GM18502 (cell line): ENCODE measurements around the gene LRRTM3.

ENCODE experiments used
- ATAC-seq: cut with Tn5 transposase; IDR thresholded peaks from one replicate; pipeline ENCODE4 v1.9.1; 2021; ENCODE audit warnings: mild to moderate bottlenecking; ENCODE audit not compliant: unreplicated experiment, poor library complexity

Gene LRRTM3

DNA sequence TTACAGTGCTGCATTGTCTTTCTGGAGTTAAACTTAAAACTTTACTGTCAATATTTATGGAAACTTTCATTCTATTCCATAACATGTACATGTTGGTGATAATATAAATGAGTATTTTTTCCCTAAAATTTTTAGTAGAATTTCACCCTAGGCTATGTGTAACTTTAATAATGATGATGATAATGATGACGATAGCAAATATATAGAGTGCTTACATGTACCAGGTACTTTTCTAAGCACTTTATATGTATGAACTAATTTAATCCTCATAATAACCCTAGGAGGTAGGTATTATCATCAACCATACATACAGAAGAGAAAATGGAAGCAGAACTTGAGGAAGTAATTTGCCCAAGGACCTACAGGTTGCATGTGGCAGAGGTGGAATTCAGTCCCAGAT lies 85.6 kb downstream of the LRRTM3 start:
- no peak for ATAC-seq

DNA sequence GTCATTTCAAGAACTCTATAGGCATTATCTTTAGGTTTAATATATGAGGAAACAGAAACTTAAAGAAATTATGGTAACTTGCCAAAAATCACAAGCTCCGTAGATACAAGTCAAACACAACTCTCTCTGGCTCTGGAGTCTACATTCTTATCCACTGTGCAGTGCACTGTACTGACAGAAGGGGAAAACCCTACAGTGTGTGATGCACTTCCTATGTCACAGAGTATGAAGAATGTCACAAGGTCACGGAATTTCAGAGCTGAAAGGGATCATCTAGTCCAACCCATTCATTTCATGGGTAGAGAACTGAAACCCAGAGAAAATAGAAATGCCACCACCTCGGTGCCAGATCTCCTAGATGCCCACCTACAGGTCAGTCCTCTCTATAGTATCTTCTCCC lies 86.1 kb downstream of the LRRTM3 start:
- ATAC-seq, result no peak

DNA sequence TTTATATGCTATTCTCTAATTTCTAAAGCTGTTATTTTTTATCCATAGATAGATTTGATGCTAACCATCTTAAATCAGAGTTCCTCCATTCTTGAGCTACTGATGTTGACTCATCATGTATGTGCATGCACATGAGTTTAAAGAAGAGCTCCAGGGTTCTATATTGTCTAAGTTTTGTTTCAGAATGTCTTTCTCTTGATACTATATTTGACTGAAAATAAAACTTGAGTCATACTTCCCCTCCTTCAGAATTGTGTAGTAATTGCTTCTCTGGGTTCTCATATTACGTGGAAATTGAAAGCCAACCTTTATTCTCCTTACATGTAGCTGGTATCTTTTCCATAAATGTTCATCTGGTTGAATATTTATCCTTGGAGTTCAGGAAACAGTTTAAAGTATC lies 89.4 kb downstream of the LRRTM3 start:
- ATAC-seq, result peak; percentile 55

DNA sequence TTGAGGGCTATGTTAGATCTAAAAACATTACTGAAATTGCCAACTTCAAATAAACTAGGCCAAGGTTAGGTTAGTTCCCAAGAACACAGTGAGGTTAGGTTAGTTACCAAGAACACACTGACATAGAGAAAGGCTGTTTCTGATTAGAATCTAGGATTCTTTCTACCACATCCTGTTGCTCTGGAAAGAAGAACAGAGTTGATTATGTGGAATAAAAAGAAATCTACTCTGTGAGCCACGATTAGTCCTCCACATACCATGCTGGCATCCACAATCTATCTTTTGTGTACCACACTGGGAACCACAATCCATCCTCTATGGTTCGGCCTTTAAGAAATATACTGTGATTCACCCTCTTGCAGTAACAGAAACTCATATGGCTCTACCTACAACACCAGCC lies 91.4 kb downstream of the LRRTM3 start:
- no peak for ATAC-seq

DNA sequence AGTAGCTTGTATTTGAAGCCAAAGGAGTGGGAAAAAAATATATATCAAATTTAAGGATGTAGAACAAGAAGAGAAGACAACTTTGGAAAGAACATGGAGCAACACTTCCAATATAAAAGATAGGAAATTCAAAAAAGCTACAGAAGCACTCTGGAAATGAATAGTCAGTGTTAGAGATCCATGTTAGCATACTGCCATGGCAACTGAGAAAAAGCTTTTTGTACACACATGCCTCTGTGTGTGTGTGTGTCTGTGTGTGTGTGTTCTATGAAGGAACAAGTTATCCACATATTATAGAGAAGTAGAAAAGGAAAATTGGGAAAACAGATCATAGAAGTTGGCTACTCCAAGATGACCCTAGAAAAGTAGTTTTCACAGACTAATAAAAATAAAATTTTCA lies 96.3 kb downstream of the LRRTM3 start:
- ATAC-seq, result no peak

DNA sequence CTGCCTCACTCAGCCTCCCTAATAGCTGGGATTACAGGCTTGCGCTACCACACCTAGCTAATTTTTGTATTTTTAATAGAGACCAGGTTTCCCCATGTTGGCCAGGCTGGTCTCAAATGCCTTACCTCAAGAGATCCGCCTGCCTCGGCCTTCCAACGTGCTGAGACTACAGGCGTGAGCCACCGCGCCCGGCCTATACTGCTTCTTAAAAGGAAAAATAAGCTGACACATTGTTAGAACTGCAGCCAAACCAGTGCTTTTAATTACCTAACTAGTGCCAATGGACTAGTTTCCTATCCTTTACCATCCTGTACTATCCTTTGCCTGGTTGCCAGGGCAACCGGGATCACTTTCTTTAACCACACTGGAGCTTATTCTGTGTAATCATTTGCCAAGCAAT lies 108.0 kb downstream of the LRRTM3 start:
- no peak for ATAC-seq

DNA sequence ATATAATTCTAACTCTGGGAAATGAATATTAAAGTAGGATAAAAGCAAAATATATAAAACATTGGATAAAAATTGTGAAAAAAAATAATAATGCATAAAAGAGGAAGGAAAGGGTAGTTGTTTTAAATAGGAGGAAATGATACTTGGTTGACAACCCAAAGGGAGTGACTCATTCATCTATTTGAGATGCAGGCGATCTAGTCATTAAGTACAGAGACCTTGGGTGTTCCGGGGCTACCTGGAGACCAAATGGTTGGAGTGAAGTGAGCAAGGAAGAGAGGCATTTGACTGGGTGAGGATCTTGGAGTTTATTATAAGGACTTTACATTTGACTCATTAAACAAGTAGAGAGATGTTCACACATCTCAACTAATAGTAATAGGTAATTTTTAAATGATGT lies 111.0 kb downstream of the LRRTM3 start:
- no peak for ATAC-seq

DNA sequence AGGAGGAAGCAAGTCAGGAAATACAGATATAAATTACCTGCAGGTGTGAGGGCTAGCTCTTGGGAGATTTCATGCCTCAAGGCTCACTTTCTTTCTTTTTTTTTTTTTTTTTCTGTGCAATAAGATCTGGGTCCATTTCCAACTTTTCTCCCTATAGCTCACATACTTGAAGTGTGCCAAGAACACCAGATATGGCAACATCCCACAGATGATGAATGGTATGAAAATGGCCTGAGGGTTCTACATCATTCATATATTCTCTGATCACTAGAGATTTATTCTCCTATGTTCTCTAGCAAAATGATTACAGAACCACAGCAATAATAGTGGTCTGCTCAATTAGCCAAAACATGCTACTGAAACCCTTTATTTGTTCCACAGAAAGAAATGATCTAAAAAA lies 117.2 kb downstream of the LRRTM3 start:
- ATAC-seq, result no peak

DNA sequence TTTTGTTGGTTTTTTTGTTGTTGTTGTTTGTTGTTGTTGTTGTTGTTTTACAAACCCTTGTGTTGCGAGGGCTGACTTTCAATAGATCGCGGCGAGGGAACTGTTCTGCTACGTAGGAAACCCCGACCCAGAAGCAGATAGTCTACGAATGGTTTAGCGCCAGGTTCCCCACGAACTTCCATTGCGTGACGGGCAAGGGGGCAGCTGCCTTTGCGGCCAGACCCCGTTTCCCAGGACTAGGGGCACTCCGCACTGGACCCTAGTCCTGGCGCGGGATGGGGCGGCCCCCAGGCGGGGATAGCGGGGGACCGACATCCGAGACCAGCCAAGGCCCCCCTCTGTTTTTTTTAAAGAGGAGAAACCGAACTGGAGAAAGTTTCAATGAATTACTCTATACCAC lies 119.6 kb downstream of the LRRTM3 start:
- no peak for ATAC-seq

DNA sequence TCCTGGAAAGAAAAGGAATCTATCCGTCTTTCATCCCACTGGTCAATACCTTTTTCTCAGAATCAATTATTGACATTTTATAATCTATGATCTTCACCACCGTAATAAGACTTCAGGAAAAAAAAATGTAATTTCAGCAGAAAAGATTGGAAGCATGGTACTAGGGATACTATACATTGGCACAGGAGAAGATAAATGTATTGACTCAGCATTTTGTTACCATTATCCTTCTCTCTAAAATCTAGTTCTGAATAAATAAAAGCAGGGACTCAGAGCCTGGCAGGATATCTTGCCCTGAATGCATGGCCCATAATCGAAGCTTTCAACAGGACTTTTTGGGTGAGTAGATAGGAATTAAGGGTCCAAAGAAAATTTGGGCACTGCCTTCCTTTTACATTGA lies 120.7 kb downstream of the LRRTM3 start:
- ATAC-seq, result no peak

DNA sequence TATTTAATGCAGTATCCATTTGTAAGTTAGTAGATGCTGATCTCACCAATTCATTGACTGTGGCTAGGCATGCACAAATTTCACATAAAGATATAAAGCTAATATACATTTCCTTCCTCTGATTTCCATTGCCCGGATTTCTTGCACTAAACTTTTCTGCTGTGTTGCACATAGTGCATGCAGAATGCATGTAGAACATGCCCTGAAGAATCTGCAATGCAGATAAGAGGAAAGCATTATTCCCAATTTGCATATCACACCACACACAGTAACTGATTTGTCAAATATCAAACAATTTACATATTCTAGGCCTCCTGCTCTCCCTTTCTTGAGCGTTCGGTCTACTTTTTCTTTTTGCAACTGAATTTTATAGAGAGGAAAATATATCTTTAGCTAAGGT lies 124.2 kb downstream of the LRRTM3 start:
- ATAC-seq, result no peak

DNA sequence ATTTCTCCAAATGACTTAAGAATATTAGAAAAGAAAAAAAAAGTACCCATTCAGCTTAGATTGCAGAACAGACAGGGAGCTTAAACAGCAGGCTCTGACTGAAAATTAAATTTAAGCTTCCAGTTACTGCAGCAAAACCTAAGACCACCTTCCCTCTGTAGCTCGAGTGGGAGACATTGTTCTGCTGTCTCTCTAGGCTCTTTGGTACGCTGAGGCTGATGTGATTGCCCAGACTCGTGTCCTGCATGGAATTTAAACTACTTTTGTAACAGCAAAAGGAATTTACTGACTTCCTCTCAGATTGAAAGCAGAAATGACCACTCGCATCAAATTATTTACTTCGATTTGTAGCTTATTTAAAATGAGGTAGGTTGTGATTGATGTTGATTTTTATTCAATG lies 124.6 kb downstream of the LRRTM3 start:
- ATAC-seq, result no peak

DNA sequence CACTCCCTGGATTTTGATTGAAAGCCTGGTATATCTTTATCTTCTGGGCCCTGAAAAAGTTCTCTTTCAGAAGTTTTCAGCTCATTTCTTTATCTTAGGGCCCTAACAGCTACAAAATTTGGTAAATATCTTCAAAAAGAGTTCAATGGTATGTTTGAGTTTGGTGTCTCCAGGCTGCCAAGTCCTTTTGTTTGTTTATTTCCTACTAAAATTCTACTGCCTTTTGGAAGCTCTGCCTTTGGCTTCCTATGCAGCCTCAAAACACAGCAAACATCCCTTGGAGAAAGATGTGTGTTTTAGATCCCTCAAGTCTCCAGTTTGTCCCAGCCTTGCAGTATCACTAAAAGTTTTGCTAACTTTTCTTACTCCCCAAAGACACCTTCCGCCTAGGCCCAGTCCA lies 146.8 kb downstream of the LRRTM3 start:
- no peak for ATAC-seq

DNA sequence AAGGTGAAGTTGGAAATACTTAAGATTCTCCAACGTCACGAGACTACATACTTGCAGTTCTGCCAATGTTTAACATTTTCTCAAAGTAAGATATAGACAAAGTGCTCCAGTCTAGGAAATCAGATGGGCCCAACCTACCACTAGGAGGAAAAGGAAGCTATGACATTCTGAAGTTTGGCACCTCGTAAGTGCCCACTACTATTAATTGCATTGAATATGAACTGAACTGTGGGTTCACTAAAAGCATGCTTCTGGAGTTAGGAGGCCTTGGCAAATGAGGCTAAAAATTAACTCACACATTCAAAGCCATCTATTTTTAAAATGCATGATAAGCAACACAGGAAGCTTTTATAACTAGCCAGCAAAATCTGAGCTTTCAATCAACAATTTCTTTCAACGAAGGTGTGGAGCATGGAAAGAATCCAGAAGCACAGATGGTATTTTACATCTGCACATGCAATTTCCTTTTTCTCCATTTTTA lies 149.7 kb downstream of the LRRTM3 start:
- ATAC-seq, result no peak

DNA sequence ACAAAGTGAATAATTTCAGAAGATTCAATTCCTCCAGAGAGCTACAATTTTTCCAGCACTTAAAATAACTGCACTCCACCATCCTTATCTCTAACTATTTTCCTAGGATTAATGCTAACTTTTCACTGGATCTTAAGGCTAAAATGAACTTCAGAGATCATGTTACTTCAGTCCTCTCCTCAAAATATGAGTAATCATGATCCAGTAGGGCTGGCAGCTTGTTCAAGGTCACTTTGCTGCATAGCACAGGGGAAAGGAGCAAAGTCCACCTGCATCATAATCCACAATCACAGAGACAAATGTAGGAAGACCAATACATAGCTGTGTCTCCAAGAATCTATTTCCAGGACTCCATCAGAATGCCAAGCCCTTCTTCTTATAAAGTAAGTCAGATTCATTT lies 150.3 kb downstream of the LRRTM3 start:
- ATAC-seq, result no peak

DNA sequence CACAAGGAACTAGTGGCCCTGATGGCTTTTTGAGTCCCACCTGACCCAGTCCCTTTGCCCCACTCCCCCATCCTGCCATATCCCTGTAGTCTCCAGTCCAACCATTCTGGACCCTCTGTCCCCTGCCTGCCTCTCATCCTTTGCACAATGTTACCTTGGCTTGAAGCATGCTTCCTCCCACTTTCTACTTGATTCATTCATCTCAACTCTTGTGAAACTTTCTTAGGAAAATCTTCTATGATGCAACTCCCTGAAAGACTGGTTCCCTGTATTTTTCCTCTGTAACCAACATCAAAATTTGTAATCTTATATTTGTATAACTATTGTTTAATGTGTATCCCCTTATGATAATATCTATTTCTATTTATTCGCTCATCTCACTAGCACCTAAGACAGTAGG lies 151.5 kb downstream of the LRRTM3 start:
- ATAC-seq, result no peak

DNA sequence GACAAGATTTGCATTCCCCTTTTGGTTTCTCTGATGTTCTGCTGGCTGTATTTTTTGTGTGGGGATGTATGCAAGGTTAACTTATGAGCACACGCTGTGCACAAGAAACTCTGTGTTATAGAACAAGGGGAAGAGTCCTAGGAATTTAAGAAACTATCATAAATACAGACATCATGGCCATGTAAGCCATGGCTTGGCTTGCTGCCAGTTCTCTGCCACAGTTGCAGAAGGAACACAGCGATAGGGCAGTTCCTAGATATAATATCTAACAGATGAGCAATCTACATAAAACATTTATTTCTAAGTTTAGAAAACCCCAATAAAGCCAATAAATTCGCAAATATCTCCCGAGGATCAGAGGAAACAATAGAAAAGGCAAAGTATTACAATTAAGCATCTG lies 153.3 kb downstream of the LRRTM3 start:
- no peak for ATAC-seq

DNA sequence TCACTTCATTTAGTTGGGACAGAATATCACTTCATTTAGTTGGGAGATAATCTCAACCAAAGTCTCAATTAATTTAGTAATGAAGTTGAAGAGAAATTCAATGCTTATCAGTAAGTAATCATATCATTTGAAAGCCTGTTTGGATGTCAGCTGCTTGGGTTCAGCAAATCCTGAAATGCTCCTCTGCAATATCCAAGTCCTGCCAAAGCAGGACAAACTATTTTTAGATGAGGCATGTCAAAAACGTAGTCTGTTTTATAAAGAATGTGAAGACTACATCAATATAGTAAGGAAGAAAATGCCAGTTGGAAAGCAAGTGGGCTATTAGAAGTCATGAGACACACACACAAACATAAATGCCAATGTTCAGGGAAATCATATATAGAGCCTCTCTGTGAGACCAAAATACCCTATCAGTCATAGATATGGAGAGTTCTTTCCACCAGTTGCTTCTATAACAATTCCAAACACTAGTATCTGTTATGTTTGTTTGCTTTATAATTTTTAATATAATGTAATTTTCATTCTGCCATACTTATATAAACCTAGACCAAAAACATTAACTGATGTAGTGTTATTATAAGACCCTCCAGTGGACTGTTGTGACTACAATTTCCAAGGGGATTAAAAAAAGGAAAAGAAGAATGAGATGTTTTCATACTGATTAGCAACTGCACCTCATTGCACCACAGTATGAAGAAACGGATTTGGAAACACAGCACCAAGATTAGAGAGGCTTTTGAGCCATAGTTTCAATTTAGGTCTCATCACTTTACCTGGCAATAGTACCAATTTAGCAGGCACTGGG lies 160.7 kb downstream of the LRRTM3 start:
- ATAC-seq, result no peak

DNA sequence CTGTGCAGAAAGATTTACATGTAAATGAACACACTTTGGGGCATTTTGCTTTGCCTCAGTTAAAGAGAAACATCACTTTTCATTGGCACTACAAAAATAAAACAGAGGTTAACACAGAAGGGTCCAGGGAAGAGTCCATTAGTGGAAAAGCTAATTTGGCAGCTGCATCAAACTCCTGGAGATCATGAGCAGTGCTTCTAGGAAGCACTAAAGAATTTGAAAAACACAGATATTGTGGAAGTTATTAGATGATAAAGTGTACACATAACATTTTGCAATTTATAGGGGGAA lies 161.2 kb downstream of the LRRTM3 start:
- no peak for ATAC-seq

DNA sequence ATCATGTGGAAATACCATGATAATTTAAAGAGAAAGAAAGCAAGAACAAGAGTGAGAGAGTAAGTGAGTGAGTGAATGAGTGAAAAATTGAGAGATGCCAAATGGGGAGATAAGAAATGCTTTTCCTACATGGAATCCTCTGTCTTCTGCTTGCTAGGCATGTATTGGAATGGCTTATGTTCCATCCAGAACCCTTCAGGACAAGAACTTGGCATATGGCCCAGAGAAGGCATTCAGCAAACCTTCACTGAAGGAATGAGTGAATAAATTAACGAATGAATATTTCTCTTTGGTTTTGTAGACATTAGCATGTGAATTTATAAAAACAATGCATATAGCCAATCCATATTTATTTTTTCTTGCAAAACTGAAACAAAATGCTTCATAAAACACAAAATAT lies 162.2 kb downstream of the LRRTM3 start:
- ATAC-seq, result no peak

DNA sequence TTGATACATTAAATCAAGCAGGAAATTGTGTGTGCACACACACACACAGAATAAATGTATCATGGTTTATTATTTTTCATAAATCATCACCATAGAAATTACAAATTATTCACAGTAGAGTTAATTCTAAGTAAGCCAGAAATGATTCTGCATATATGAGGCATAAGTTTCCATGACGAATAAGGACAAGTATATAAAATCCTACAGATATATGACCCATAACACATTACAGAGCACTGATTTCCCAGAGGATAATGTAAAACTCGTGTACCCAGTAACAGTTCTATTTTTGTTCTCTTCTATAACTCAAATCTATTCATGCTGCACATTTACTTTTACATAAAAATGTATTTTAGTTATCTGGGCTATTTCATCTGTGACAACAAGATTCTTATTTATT lies 169.7 kb downstream of the LRRTM3 start:
- ATAC-seq, result no peak

DNA sequence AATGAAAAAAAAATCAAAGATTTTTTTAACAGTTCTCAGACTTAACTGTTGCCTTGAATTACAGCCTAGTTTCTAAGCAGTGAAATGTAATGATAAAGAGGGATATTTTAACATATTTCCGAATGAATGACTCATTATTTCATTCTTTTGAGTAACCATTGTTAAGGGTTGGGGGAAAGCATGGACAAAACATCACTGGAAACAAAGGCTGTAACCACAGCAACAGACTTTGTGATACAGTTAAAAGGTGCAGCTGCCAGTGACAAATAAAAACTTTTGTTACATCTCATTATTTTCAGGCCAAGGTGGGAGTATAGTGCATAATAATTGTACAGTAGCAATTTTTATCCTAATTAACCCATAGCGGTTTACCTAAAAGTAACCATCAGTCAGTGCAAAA lies 172.6 kb downstream of the LRRTM3 start:
- no peak for ATAC-seq

DNA sequence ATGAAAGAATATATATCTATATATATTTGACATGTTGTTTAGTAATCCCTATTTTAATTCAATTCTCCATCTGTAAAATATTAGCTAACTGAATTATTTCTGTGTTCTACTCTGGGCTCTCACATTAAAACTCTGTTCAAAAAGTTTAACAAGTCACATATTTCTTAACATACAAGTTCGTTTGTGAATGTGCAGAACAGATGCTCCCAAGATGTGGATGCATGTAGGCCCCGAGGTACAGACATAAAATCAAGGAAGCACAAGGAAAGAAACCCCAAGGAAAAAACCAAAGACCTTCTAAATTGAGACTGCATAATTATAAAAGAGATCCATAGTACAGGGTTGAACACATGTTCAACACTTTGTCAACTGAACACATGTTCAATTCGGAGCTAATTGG lies 175.1 kb downstream of the LRRTM3 start:
- ATAC-seq, result no peak
